GM18868 (cell line): ENCODE measurements around the gene STRIP1.
"Not testable (repeated sequence)": the region's sequence is repeated elsewhere in the genome, so short reads cannot be mapped to it uniquely, and the experiment has no call there.

Experiments used
- ATAC-seq: cut with Tn5 transposase; IDR thresholded peaks from one replicate; pipeline ENCODE4 v1.9.1; 2021; ENCODE audit warnings: mild to moderate bottlenecking, moderate library complexity; ENCODE audit not compliant: unreplicated experiment

Gene STRIP1

GRCh38 chr1:110067893-110068645 is 33.6 kb downstream of the STRIP1 start:
- ATAC-seq: no peak

GRCh38 chr1:110068646-110069403 is 34.4 kb downstream of the STRIP1 start:
- ATAC-seq: no peak

- ATAC-seq: no peak
Measured at GRCh38 chr1:110069404-110070281, 35.2 kb downstream of the STRIP1 start.

GRCh38 chr1:110070282-110070669 is 35.9 kb downstream of the STRIP1 start:
- no peak for ATAC-seq

GRCh38 chr1:110070671-110071242 is 36.3 kb downstream of the STRIP1 start, which contains the start of gene ALX3:
Gene ALX3, minus strand, starts transcription at chr1:110070672. Its CDS starts 60 bp downstream, at chr1:110070612.
- ATAC-seq: no peak

- ATAC-seq: no peak
Measured at GRCh38 chr1:110074166-110074565, 39.7 kb downstream of the STRIP1 start.

- no peak for ATAC-seq
Measured at GRCh38 chr1:110076789-110077500, 42.5 kb downstream of the STRIP1 start.

GRCh38 chr1:110079995-110080394 is 45.6 kb downstream of the STRIP1 start:
- not testable (repeated sequence) for ATAC-seq

GRCh38 chr1:110081061-110081460 is 46.6 kb downstream of the STRIP1 start:
- ATAC-seq: no peak

GRCh38 chr1:110082477-110082876 is 48.1 kb downstream of the STRIP1 start:
- no peak for ATAC-seq

- ATAC-seq: no peak
Measured at GRCh38 chr1:110083061-110083865, 48.8 kb downstream of the STRIP1 start.

GRCh38 chr1:110083866-110084226 is 49.4 kb downstream of the STRIP1 start:
- ATAC-seq: no peak

GRCh38 chr1:110084227-110085078 is 50.0 kb downstream of the STRIP1 start:
- no peak for ATAC-seq

GRCh38 chr1:110085671-110086070 is 51.2 kb downstream of the STRIP1 start:
- no peak for ATAC-seq

GRCh38 chr1:110086961-110087360 is 52.5 kb downstream of the STRIP1 start:
- no peak for ATAC-seq

GRCh38 chr1:110087812-110088738 is 53.7 kb downstream of the STRIP1 start:
- ATAC-seq: peak; percentile 70

- no peak for ATAC-seq
Measured at GRCh38 chr1:110088739-110089316, 54.4 kb downstream of the STRIP1 start.
